ENCODE measurements around the gene OR5AK2.
A peak's percentile ranks its signal among the peaks of the same experiment; 100 is the strongest.
"Not testable (repeated sequence)": the region's sequence is repeated elsewhere in the genome, so short reads cannot be mapped to it uniquely, and the experiment has no call there.

OR5AK2 gene

DNA sequence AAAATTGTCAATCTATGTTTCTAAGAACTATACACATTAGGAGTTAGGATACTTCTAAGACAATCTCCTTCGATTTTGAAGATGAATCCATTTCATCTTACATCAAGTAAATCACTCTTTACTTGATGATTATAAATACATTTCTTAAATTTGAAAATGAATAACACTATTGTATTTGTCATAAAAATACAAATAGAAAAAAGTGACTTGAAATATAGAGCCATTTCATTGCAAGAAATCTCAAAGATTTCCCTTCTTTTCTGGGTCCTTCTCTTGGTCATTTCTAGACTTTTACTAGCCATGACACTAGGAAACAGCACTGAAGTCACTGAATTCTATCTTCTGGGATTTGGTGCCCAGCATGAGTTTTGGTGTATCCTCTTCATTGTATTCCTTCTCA lies at the start of gene OR5AK2:
TSS of gene OR5AK2 (plus strand) at position 301 of the 400 bp plus-strand sequence. CDS start at position 301, 0 bp downstream.
- FAIRE-seq = no peak

GRCh38 chr11:56945526-56945925 lies 43.2 kb upstream of the OR5AK2 start:
- not testable (repeated sequence) for FAIRE-seq

- FAIRE-seq = no peak
These were observed 39.7 kb upstream of the OR5AK2 start for GRCh38 chr11:56948991-56949515.

- no peak for FAIRE-seq
These were observed 38.2 kb upstream of the OR5AK2 start for GRCh38 chr11:56950510-56950909.

DNA sequence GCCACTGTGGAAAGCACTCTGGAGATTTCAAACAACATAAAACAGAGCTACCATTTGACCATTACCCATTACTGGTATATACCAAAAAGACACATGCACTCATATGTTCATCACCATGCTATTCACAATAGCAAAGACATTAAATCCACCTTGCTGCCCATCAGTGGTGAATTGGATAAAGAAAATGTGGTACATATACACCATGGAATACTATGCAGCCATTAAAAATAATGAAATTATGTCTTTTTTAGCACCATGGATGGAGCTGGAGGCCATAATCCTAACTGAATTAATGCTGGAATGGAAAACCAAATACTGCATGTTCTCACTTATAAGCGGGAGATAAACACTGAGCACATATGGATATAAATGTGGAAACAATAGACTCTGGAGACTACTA lies 34.8 kb upstream of the OR5AK2 start:
- FAIRE-seq = not testable (repeated sequence)

DNA sequence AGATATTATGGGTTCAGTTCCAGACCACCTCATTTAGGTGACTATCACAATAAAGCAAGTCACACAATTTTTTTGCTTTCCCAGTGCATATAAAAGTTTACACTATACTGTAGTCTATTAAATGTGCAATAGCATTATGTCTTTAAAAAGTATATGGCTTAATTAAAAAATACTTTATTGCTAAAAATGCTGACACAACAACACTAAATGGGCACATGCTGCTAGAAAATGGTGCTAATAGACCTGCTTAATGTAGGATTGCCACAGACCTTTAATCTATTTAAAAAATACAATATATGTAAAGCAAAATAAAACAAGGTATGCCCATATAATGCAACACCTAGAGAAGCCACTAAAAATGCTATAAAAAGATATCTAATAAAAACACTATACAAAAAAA lies 27.1 kb upstream of the OR5AK2 start:
- no peak for FAIRE-seq

GRCh38 chr11:56967726-56968125 lies 21.0 kb upstream of the OR5AK2 start:
- FAIRE-seq = no peak

GRCh38 chr11:56968524-56968923 lies 20.2 kb upstream of the OR5AK2 start:
- FAIRE-seq = no peak

DNA sequence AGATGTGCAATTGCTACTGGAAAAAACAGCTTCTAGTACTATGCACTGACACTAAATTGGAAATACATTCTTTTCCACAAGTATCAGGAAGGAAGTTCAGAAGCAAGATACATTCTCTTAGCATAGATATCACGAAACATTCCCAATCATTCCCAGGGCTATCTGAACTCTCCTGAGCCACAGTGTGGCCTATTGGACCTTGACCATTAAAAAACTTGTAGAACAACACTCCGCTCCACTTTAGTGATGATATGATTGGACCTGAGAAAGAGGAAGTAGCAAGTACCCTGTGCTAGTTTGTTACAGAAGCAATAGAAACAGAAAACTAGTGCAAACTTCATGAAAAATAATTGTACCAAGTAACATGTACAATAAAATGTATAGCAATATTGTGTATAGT lies 11.4 kb upstream of the OR5AK2 start:
- FAIRE-seq = no peak

GRCh38 chr11:56990702-56991101 lies 2.0 kb downstream of the OR5AK2 start:
- no peak for FAIRE-seq

DNA sequence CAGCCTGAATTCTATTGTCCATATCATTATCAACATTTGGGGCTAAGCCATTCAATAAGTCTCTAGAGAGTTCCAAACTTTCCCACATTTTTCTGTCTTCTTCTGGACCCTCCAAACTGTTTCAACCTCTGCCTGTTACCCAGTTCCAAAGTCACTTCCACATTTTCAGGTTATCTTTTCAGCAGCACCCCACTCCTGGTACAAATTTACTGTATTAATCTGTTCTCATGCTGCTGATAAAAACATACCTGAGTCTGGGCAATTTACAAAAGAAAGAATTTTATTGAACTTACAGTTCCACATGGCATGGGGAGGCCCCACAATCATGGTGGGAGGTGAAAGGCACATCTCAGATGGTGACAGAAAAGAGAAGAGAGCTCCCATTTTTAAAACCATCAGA lies 5.8 kb downstream of the OR5AK2 start:
- no peak for FAIRE-seq

DNA sequence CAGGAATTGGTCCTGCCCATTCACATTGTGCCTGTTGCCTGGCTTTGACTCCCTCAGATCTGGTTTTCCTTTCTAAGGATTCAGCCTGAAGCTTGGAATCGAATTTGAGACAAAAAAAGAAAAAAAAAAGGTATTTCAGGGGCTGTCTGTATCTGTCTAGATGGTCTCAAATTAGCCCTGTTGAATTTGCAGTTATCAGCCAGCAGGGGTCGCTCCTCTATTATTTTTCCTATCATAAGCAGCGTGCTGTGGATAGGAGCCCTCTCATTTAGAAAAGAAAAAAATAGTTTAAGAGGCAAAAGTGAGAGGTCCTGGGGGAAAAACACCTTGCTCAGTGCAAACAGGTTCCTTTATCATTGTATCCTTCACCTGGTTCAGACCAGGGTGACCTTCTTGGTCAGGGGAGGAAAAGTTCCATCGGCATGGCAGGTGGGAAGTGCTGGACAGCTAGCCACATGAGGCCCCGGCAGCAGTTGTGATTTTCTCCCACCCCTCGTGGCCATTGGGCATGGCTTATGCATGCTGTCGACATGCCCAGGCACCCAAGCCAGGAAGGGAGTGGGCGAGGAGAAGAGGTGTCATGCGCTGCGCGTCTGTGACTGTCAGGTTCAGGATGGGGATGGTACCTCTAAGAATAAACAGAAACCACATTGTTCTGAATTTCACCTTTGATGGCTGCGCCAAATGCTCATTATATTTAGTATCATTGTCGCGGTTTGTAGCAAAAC lies 13.1 kb downstream of the OR5AK2 start:
- FAIRE-seq = no peak

GRCh38 chr11:57008373-57008772 lies 19.7 kb downstream of the OR5AK2 start:
- FAIRE-seq = peak; percentile 53

DNA sequence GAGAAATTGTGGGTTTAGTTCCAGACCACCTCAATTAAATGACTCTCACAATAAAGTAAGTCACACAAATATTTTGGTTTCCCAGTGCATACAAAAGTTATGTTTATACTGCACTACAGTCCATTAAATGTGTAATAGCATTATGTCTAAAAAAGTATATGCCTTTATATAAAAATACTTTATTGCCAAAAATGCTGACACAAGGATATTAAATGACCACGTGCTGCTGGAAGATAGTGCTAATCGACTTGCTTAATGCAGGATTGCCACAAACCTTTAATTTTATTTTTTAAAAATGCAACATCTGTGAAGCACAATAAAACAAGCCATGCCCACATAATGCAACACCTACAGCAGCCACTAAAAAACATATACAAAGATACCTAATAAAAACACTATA lies 27.0 kb downstream of the OR5AK2 start:
- no peak for FAIRE-seq

GRCh38 chr11:57031556-57031955 lies 42.8 kb downstream of the OR5AK2 start:
- FAIRE-seq = no peak
